Sigmoid colon (tissue), 7 donors: ENCODE data around the gene FBXO2. TPM values are rescaled to one million over a fixed set of nuclear protein-coding genes. Genes with fewer than 3 reads are reported as not detected.

ENCODE experiments used
- DNase-seq: peaks from one replicate; pipeline ENCODE4 v3.0.0-alpha.2; 2019
- H3K27ac ChIP-seq, 4 donors: fragments of 200-600 bp; sonication (generic); one replicate each; pipeline ENCODE4 v1.5.1; 2016 to 2019; ENCODE audit warnings: mild to moderate bottlenecking in 1 of 4
- H3K27me3 ChIP-seq, 3 donors: fragments of 200-600 bp; sonication (generic); one replicate each; pipeline ENCODE4 v1.5.1; 2019; ENCODE audit warnings: mild to moderate bottlenecking in 1 of 3
- H3K36me3 ChIP-seq, 4 donors: fragments of 200-600 bp; sonication (generic); one replicate each; pipeline ENCODE4 v1.5.1; 2016 to 2019
- H3K4me1 ChIP-seq, 4 donors: fragments of 200-600 bp; sonication (generic); one replicate each; pipeline ENCODE4 v1.5.1; 2017 to 2019
- H3K4me3 ChIP-seq, 4 donors: fragments of 200-600 bp; sonication (generic); one replicate each; pipeline ENCODE4 v1.5.1; 2017 to 2019; ENCODE audit warnings: mild to moderate bottlenecking in 2 of 4, moderate library complexity in 1 of 4
- H3K9me3 ChIP-seq, 4 donors: fragments of 200-600 bp in 3 of 4; sonication (generic) in 3 of 4; one replicate each; pipeline versions ENCODE4 v1.5.1 to v1.6.1; 2013 to 2019
- EP300 ChIP-seq, 4 donors: sonication (generic); formaldehyde crosslinking; IDR thresholded peaks; one replicate each; pipeline ENCODE4 v1.6.1; 2017; ENCODE audit warnings: antibody characterized with exemption in 4 of 4
- POLR2A ChIP-seq, 2 donors: fragments of 450-650 bp; IDR thresholded peaks; one replicate each; pipeline ENCODE4 v1.6.1; 2016; ENCODE audit warnings: antibody characterized with exemption in 2 of 2, mild to moderate bottlenecking in 2 of 2, moderate library complexity in 2 of 2
- POLR2AphosphoS5 ChIP-seq, 4 donors: sonication (generic); formaldehyde crosslinking; IDR thresholded peaks; one replicate each; pipeline ENCODE4 v1.6.1; 2017; ENCODE audit warnings: antibody characterized with exemption in 4 of 4
- WGBS, 2 donors: extraction: QIAGEN DNeasy Blood & Tissue Kit; methylation state at CpG; one replicate each; pipeline ENCODE4 v1.1.7; 2013; 5-methylcytosine and 5-hydroxymethylcytosine counted together
- intact Hi-C: fragments of 100-400 bp; cut with DNase I; formaldehyde crosslinking; loops from one replicate; pipeline ENCODE4 v1.15.1; 2023
- polyA plus RNA-seq, 3 donors: library from polyadenylated mRNA; stranded (reverse); fragments of 200-250 nt; gene quantifications; one replicate each; pipeline ENCODE4 v1.2.3, GENCODE V29; 2013
- total RNA-seq, 4 donors: library from RNA; depleted of rRNA; stranded (reverse); fragments of >200 nt; gene quantifications; one replicate each; pipeline ENCODE4 v1.1.0, GENCODE V29; 2016
- TF ChIP-seq, protein P1 (sequence below), 4 experiments: fragments of 450-650 bp in 3 of 4; fragments of 200-600 bp in 1 of 4; IDR thresholded peaks; one replicate each; pipeline ENCODE4 v1.5.1; 2016 to 2019; ENCODE audit warnings: antibody characterized with exemption in 4 of 4, mild to moderate bottlenecking in 3 of 4, moderate library complexity in 2 of 4
- donor health status: healthy with polysubstance abuse.
- donor health status: Bipolar disorder and iron deficiency.
- donor health status: healthy.

The FBXO2 gene
- total and polyA plus RNA-seq, 7 donors = 1.2 to 9.7 (median 3.9) TPM; not detected in 1

DNA sequence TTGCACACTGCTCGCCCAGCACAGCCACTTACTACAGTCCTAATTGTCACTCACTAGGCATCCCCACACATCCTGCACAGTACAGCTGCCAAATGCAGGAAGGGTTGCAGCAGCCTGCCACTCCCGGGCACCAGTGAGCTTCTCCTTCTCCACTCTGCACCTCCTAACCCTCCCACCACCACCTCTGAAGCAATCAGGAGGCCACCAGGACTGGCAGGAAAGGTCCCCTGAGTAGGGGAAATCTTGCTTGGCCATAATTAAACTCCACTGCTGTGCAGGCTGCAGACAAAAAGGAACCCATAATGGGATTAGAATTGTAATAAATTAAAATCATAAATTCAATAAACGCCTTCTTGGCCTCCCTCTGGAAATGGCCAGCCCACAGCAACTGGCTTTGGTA lies 31.8 kb downstream of the FBXO2 start:
- Histone ChIP-seq H3K9me3 (no peaks in the 10 kb centered on the region), H3K27ac (no peak overlapping the region), H3K4me3 (no peak overlapping the region), H3K4me1 (no peaks in the 10 kb centered on the region), H3K36me3 (no peaks in the 10 kb centered on the region), H3K27me3 (peaks cover 0 to 25% (median 8%) of the 10 kb centered on the region in 3 donors)
- intact Hi-C loops = no loop called here
- 39 to 57% methylated on average over 3 of the region's 3 CpGs for WGBS, 2 donors
- no peak for TF ChIP-seq POLR2A (IDR thresholded peaks at IDR 0.05)
- no peak for TF ChIP-seq EP300 (IDR thresholded peaks at IDR 0.05)
- no peak for TF ChIP-seq POLR2AphosphoS5 (IDR thresholded peaks at IDR 0.05)
- TF ChIP-seq, protein P1, sequence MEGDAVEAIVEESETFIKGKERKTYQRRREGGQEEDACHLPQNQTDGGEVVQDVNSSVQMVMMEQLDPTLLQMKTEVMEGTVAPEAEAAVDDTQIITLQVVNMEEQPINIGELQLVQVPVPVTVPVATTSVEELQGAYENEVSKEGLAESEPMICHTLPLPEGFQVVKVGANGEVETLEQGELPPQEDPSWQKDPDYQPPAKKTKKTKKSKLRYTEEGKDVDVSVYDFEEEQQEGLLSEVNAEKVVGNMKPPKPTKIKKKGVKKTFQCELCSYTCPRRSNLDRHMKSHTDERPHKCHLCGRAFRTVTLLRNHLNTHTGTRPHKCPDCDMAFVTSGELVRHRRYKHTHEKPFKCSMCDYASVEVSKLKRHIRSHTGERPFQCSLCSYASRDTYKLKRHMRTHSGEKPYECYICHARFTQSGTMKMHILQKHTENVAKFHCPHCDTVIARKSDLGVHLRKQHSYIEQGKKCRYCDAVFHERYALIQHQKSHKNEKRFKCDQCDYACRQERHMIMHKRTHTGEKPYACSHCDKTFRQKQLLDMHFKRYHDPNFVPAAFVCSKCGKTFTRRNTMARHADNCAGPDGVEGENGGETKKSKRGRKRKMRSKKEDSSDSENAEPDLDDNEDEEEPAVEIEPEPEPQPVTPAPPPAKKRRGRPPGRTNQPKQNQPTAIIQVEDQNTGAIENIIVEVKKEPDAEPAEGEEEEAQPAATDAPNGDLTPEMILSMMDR (IDR thresholded peaks at IDR 0.05) = no peak
- no peak for DNase-seq

DNA sequence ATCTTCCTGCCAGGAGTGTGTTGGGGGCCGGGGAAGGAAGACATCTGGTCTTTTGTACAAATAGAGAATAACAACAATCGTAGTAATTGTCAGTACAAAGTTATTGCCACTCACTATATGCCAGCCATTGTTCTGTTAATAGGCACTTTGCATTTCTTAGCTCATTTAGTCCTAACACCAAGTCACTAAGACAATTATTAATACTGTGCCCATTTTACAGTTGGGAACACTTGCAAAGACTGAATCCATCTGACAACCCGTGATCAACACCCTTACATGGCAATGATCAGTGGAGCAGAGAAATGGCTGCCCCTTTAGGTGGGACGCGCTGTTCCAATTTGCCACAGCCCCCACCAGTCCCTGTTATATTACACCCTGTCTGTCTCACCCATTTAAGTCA lies 33.3 kb downstream of the FBXO2 start:
- TF ChIP-seq EP300 (IDR thresholded peaks at IDR 0.05) (no peak), POLR2AphosphoS5 (IDR thresholded peaks at IDR 0.05) (no peak), POLR2A (IDR thresholded peaks at IDR 0.05) (no peak)
- TF ChIP-seq, protein P1 (IDR thresholded peaks at IDR 0.05) = no peak
- peaks cover 0 to 22% (median 5%) of the 10 kb centered on the region in 3 donors for H3K27me3 ChIP-seq
- no peaks in the 10 kb centered on the region for H3K4me1 ChIP-seq
- intact Hi-C loops = no loop called here
- DNase-seq = no peak
- H3K36me3 ChIP-seq = no peaks in the 10 kb centered on the region
- H3K9me3 ChIP-seq = no peaks in the 10 kb centered on the region
- WGBS, 2 donors = 76 to 83% methylated on average over 5 of the region's 5 CpGs
- H3K4me3 ChIP-seq = no peak overlapping the region
- H3K27ac ChIP-seq = no peak overlapping the region

DNA sequence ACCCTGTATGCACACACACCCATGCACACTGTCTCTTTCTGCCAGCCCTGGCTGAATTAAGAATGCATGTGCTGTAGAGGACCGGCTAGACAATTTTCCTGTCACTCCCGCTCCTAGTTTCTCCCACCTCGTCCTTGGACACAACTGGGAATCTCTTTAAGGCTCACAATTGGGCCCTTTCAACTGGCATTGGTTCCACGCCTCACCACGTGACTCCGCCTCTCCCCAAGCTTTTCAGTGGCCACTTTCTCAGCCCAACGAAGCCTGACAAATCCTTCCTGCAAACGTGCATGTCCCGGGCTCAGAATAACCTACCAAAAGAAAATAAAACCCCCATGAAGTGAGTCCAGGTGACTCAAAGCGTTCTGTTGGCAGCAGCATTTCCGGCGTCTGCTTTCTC lies 33.8 kb downstream of the FBXO2 start:
- TF ChIP-seq, protein P1 (IDR thresholded peaks at IDR 0.05) = no peak
- TF ChIP-seq EP300 (IDR thresholded peaks at IDR 0.05) (no peak), POLR2AphosphoS5 (IDR thresholded peaks at IDR 0.05) (no peak)
- intact Hi-C loops = no loop called here
- Histone ChIP-seq H3K4me3 (no peak overlapping the region), H3K27ac (no peak overlapping the region), H3K27me3 (peaks cover 0 to 17% (median 5%) of the 10 kb centered on the region in 3 donors), H3K4me1 (no peaks in the 10 kb centered on the region), H3K9me3 (no peaks in the 10 kb centered on the region), H3K36me3 (no peaks in the 10 kb centered on the region)
- no peak for DNase-seq
- WGBS, 2 donors = 39 to 55% methylated on average over 12 of the region's 12 CpGs

DNA sequence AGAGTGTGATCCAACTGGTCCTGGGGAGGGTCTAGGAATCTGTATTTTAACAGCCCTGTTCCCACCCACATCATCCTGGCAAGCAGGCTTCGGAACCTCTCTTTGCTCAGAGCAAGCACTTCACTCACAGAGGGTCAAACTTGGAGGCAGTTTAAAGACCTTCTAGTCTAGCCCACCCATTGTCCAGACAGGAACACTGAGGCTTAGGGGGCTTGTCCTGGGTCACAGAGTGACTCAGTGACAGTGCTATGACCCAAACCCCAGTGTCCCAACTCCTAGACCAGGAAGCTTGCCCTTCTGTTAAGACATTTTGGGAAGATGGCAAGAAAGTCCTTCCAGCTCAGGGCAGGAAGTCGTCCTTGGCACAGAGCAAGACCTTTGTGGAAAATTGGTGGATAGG lies 36.5 kb downstream of the FBXO2 start:
- DNase-seq = no peak
- Histone ChIP-seq H3K4me3 (no peak overlapping the region), H3K4me1 (no peaks in the 10 kb centered on the region), H3K9me3 (no peaks in the 10 kb centered on the region), H3K27me3 (peaks cover 0 to 13% (median 5%) of the 10 kb centered on the region in 3 donors), H3K27ac (no peak overlapping the region), H3K36me3 (no peaks in the 10 kb centered on the region)
- 83 to 92% methylated on average over 2 of the region's 2 CpGs for WGBS, 2 donors
- intact Hi-C loops = no loop called here
- TF ChIP-seq POLR2AphosphoS5 (IDR thresholded peaks at IDR 0.05) (no peak), POLR2A (IDR thresholded peaks at IDR 0.05) (no peak), EP300 (IDR thresholded peaks at IDR 0.05) (no peak)
- TF ChIP-seq, protein P1 (IDR thresholded peaks at IDR 0.05) = no peak

DNA sequence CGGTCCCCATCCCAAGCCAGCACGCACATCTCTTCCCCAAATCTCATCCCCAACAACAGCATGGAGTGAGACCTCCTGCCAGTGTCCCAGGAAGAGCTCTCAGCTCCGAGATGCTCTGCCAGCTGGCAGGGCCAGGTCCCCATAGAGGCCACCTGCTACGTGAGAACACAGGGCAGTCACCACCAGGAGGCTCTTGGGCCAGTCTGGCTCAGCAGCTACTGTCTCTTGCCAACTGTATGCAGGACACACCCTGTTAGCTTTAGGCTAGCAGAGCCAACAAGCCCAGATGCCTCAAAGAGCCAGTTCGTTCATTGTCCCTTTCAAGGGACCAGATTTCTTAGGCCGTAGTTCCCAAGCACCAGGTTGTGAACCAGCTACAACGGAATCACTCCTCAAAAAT lies 36.9 kb downstream of the FBXO2 start:
- WGBS, 2 donors = 47 to 69% methylated on average over 7 of the region's 7 CpGs
- TF ChIP-seq POLR2A (IDR thresholded peaks at IDR 0.05) = no peak
- no peak for TF ChIP-seq EP300 (IDR thresholded peaks at IDR 0.05)
- TF ChIP-seq POLR2AphosphoS5 (IDR thresholded peaks at IDR 0.05) = no peak
- TF ChIP-seq, protein P1 (IDR thresholded peaks at IDR 0.05) = no peak
- peaks cover 0 to 13% (median 5%) of the 10 kb centered on the region in 3 donors for H3K27me3 ChIP-seq
- no peak overlapping the region for H3K4me3 ChIP-seq
- intact Hi-C loops = no loop called here
- no peak overlapping the region for H3K27ac ChIP-seq
- no peaks in the 10 kb centered on the region for H3K36me3 ChIP-seq
- DNase-seq = no peak
- H3K4me1 ChIP-seq = no peaks in the 10 kb centered on the region
- H3K9me3 ChIP-seq = no peaks in the 10 kb centered on the region
